Neural cell (in vitro differentiated cells): ENCODE data around the gene MRPS31. TPM values are rescaled to one million over a fixed set of nuclear protein-coding genes. Genes with fewer than 3 reads are reported as not detected.

ENCODE experiments used
- H2AFZ ChIP-seq: fragments of 200-600, 300-800 bp; sonication (generic), shearing (Covaris generic); 2 replicates; pipeline ENCODE4 v1.6.0; 2014; ENCODE audit warnings: low read depth, mild to moderate bottlenecking, antibody characterized with exemption, low read length, moderate library complexity
- H3F3A ChIP-seq: fragments of 200-600 bp; shearing (Covaris generic); 2 replicates; pipeline ENCODE4 v1.6.1; 2016; ENCODE audit warnings: mild to moderate bottlenecking, moderate library complexity, mixed read lengths, antibody characterized with exemption, low read length; ENCODE audit not compliant: insufficient read depth, poor library complexity, severe bottlenecking
- H3K27ac ChIP-seq: fragments of 200-600, 300-800 bp; sonication (generic), shearing (Covaris generic); 2 replicates; pipeline ENCODE4 v1.5.1; 2014; ENCODE audit warnings: mild to moderate bottlenecking, low read length, moderate library complexity
- H3K27me3 ChIP-seq: fragments of 300-800, 200-600 bp; sonication (generic), shearing (Covaris generic); 2 replicates; pipeline ENCODE4 v1.6.0; 2014; ENCODE audit warnings: mild to moderate bottlenecking, low read depth, low read length, moderate library complexity; ENCODE audit not compliant: insufficient read depth
- H3K36me3 ChIP-seq: fragments of 300-800, 200-600 bp; sonication (generic), shearing (Covaris generic); 2 replicates; pipeline ENCODE4 v1.5.1; 2014; ENCODE audit warnings: mild to moderate bottlenecking, antibody characterized with exemption, low read length, moderate library complexity; ENCODE audit not compliant: insufficient read depth
- H3K4me2 ChIP-seq: fragments of 300-800, 200-600 bp; sonication (generic), shearing (Covaris generic); 2 replicates; pipeline ENCODE4 v1.6.0; 2014; ENCODE audit warnings: mild to moderate bottlenecking, low read length
- H3K4me3 ChIP-seq: fragments of 300-800, 200-600 bp; sonication (generic), shearing (Covaris generic); 2 replicates; pipeline ENCODE4 v1.5.1; 2014; ENCODE audit warnings: mild to moderate bottlenecking, low read length, moderate library complexity
- H3K79me2 ChIP-seq: fragments of 200-600 bp; shearing (Covaris generic); replicated peaks from 2 replicates; pipeline ENCODE4 v1.6.0; 2014; ENCODE audit warnings: mild to moderate bottlenecking, low read length, moderate library complexity; ENCODE audit not compliant: insufficient read depth
- H3K9ac ChIP-seq: fragments of 300-800, 200-600 bp; sonication (generic), shearing (Covaris generic); 2 replicates; pipeline ENCODE4 v1.6.1; 2016; ENCODE audit warnings: mild to moderate bottlenecking, low read length, mixed read lengths
- H3K9me2 ChIP-seq: fragments of 200-600 bp; shearing (Covaris generic); 2 replicates; pipeline ENCODE4 v1.6.1; 2016; ENCODE audit warnings: mild to moderate bottlenecking, low read length, mixed read lengths; ENCODE audit not compliant: insufficient read depth
- H3K9me3 ChIP-seq: fragments of 200-600, 300-800 bp; sonication (generic), shearing (Covaris generic); 2 replicates; pipeline ENCODE4 v1.6.1; 2016; ENCODE audit warnings: mild to moderate bottlenecking, mixed run types, low read length, moderate library complexity, mixed read lengths
- H4K20me1 ChIP-seq: fragments of 200-600 bp; shearing (Covaris generic); 2 replicates; pipeline ENCODE4 v1.6.1; 2016; ENCODE audit warnings: mild to moderate bottlenecking, mixed run types; ENCODE audit not compliant: insufficient read depth
- EP300 ChIP-seq: fragments of 450-650 bp; conservative IDR thresholded peaks from 2 replicates; pipeline ENCODE4 v1.6.1; 2014; ENCODE audit warnings: antibody characterized with exemption, mild to moderate bottlenecking, moderate library complexity; ENCODE audit not compliant: poor library complexity, severe bottlenecking
- EZH2 ChIP-seq: fragments of 200-600, 300-800 bp; shearing (Covaris generic), sonication (generic); IDR thresholded peaks from 2 replicates; pipeline ENCODE4 v1.6.1; 2014; ENCODE audit warnings: antibody characterized with exemption, low read length, borderline replicate concordance, mild to moderate bottlenecking; ENCODE audit not compliant: insufficient read depth, poor library complexity, severe bottlenecking
- MXI1 ChIP-seq: fragments of 450-650 bp; conservative IDR thresholded peaks from 2 replicates; pipeline ENCODE4 v1.6.1; 2014; ENCODE audit warnings: antibody characterized with exemption, mild to moderate bottlenecking; ENCODE audit not compliant: poor library complexity, severe bottlenecking
- POLR2AphosphoS5 ChIP-seq: IDR thresholded peaks from 2 replicates; pipeline ENCODE4 v1.6.1; 2012
- RAD21 ChIP-seq: fragments of 450-650 bp; conservative IDR thresholded peaks from 2 replicates; pipeline ENCODE4 v1.6.1; 2014; ENCODE audit warnings: antibody characterized with exemption, mild to moderate bottlenecking, moderate library complexity
- SMC3 ChIP-seq: fragments of 450-650 bp; conservative IDR thresholded peaks from 2 replicates; pipeline ENCODE4 v1.6.1; 2014; ENCODE audit warnings: antibody characterized with exemption, mild to moderate bottlenecking, moderate library complexity; ENCODE audit not compliant: poor library complexity
- TAF1 ChIP-seq: IDR thresholded peaks from 2 replicates; pipeline ENCODE4 v1.6.1; 2012; ENCODE audit warnings: low read depth
- polyA plus RNA-seq: library from polyadenylated mRNA; depleted of rRNA; stranded (reverse); fragments of >200 nt; gene quantifications from 2 replicates; pipeline ENCODE4 v1.2.3, GENCODE V29; 2014
- TF ChIP-seq, protein P1 (sequence below): IDR thresholded peaks from 2 replicates; pipeline ENCODE4 v1.6.1; 2012; ENCODE audit warnings: borderline replicate concordance
- TF ChIP-seq, protein P2 (sequence below): fragments of 450-650 bp; IDR thresholded peaks from 2 replicates; pipeline ENCODE4 v1.5.1; 2014; ENCODE audit warnings: antibody characterized with exemption, mild to moderate bottlenecking, moderate library complexity; ENCODE audit not compliant: poor library complexity, severe bottlenecking

The MRPS31 gene
- polyA plus RNA-seq, 1 donor from 2014 or later, result 72.4 TPM

DNA sequence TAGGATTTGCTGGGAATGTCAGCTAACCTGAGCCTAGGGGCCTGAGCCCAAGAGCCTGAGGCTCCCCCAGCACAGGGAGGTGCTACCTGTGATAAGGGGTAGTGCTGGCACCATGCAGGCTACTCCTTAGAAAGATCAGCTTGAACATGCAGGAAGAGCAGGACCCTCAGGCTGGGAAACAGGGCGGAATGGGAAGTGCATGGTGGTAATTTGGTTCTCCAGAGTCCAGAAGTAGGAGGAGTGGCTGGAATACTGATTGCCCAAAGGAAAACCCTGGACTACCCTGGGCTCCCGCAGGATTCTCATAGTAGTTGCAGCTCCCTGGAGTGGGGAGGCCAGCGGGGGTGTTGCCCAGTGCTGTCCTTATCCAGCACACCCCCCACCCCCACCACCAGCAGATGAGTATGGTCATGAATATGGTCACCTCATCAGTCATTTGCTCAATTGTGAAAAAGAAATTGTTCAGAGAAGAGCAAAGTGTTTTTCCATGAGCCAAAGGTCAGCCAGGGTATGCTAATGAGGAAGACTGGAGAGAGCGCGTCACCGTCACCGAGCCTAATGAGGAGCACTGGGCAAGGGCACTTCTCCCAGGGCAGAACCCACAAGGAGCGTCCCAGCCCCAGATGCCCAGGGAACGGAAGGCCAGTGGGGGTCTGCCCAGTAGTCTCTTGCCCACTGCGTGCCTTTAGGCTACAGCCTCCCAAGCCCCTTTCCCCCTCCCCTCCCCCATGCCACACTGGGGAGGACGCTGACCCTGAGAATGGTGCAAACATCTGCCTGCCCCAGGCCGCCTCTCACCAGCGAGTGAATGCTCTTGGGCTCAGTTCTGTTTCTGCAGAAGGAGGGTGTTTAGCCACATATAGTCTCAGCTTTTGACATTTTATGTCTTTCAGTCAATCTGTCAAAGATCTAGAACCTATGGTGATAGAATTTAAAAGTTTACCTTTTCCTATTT lies 23.7 kb upstream of the MRPS31 start:
- H3K9me2 ChIP-seq, result no peaks in the 10 kb centered on the region
- H3K4me2 ChIP-seq, result no peak overlapping the region
- no peak overlapping the region for H2AFZ ChIP-seq
- no peaks in the 10 kb centered on the region for H3F3A ChIP-seq
- H3K9me3 ChIP-seq, result no peaks in the 10 kb centered on the region
- no peak overlapping the region for H3K9ac ChIP-seq
- TF ChIP-seq EZH2, result no peak
- TF ChIP-seq RAD21, result no peak
- TF ChIP-seq TAF1, result no peak
- TF ChIP-seq MXI1, result no peak
- TF ChIP-seq EP300, result no peak
- no peak for TF ChIP-seq POLR2AphosphoS5
- TF ChIP-seq, protein P1, sequence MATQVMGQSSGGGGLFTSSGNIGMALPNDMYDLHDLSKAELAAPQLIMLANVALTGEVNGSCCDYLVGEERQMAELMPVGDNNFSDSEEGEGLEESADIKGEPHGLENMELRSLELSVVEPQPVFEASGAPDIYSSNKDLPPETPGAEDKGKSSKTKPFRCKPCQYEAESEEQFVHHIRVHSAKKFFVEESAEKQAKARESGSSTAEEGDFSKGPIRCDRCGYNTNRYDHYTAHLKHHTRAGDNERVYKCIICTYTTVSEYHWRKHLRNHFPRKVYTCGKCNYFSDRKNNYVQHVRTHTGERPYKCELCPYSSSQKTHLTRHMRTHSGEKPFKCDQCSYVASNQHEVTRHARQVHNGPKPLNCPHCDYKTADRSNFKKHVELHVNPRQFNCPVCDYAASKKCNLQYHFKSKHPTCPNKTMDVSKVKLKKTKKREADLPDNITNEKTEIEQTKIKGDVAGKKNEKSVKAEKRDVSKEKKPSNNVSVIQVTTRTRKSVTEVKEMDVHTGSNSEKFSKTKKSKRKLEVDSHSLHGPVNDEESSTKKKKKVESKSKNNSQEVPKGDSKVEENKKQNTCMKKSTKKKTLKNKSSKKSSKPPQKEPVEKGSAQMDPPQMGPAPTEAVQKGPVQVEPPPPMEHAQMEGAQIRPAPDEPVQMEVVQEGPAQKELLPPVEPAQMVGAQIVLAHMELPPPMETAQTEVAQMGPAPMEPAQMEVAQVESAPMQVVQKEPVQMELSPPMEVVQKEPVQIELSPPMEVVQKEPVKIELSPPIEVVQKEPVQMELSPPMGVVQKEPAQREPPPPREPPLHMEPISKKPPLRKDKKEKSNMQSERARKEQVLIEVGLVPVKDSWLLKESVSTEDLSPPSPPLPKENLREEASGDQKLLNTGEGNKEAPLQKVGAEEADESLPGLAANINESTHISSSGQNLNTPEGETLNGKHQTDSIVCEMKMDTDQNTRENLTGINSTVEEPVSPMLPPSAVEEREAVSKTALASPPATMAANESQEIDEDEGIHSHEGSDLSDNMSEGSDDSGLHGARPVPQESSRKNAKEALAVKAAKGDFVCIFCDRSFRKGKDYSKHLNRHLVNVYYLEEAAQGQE, result no peak
- TF ChIP-seq, protein P2, sequence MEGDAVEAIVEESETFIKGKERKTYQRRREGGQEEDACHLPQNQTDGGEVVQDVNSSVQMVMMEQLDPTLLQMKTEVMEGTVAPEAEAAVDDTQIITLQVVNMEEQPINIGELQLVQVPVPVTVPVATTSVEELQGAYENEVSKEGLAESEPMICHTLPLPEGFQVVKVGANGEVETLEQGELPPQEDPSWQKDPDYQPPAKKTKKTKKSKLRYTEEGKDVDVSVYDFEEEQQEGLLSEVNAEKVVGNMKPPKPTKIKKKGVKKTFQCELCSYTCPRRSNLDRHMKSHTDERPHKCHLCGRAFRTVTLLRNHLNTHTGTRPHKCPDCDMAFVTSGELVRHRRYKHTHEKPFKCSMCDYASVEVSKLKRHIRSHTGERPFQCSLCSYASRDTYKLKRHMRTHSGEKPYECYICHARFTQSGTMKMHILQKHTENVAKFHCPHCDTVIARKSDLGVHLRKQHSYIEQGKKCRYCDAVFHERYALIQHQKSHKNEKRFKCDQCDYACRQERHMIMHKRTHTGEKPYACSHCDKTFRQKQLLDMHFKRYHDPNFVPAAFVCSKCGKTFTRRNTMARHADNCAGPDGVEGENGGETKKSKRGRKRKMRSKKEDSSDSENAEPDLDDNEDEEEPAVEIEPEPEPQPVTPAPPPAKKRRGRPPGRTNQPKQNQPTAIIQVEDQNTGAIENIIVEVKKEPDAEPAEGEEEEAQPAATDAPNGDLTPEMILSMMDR, result no peak
- TF ChIP-seq SMC3, result no peak
- H3K79me2 ChIP-seq, result no peaks in the 10 kb centered on the region
- no peak overlapping the region for H3K4me3 ChIP-seq
- H4K20me1 ChIP-seq, result no peaks in the 10 kb centered on the region
- H3K36me3 ChIP-seq, result no peaks in the 10 kb centered on the region
- H3K27me3 ChIP-seq, result no peaks in the 10 kb centered on the region
- no peak overlapping the region for H3K27ac ChIP-seq

DNA sequence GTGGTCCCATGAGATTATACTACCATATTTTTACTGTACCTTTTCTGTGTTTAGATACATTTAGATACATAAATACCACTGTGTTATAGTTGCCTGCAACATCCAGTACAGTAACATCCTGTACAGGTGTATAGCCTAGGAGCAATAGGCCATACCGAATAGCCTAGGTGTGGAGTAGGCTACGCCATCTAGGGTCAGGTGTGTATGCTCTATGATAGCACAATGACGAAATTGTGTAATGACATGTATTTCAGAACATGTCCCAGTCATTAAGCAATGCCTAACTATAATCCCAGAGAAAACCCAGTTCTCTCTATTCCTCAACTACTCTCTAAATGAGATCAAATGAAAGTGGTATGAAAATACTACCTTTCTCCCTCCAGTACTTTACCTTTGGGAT lies 22.3 kb upstream of the MRPS31 start:
- H3K9me2 ChIP-seq, result no peaks in the 10 kb centered on the region
- H4K20me1 ChIP-seq, result no peaks in the 10 kb centered on the region
- H3K4me2 ChIP-seq, result no peak overlapping the region
- H3K4me3 ChIP-seq, result no peak overlapping the region
- no peaks in the 10 kb centered on the region for H3K36me3 ChIP-seq
- H3K27me3 ChIP-seq, result no peaks in the 10 kb centered on the region
- H3K9ac ChIP-seq, result no peak overlapping the region
- H3K79me2 ChIP-seq, result no peaks in the 10 kb centered on the region
- no peak overlapping the region for H3K27ac ChIP-seq
- TF ChIP-seq SMC3 (no peak), MXI1 (no peak), EP300 (no peak), RAD21 (no peak), POLR2AphosphoS5 (no peak), TAF1 (no peak), EZH2 (no peak)
- TF ChIP-seq, protein P2, result no peak
- TF ChIP-seq, protein P1, result no peak
- H2AFZ ChIP-seq, result no peak overlapping the region
- H3K9me3 ChIP-seq, result no peaks in the 10 kb centered on the region
- no peaks in the 10 kb centered on the region for H3F3A ChIP-seq
